HG03060 (cell line): ENCODE data around the gene MTA3.
"Not testable (repeated sequence)": the region's sequence is repeated elsewhere in the genome, so short reads cannot be mapped to it uniquely, and the experiment has no call there.

Experiments
- ATAC-seq: cut with Tn5 transposase; IDR thresholded peaks from one replicate; pipeline ENCODE4 v1.9.1; 2021; ENCODE audit warnings: low read depth, moderate number of reproducible peaks; ENCODE audit not compliant: unreplicated experiment

MTA3 gene

GRCh38 chr2:42604341-42604867 is 36.0 kb downstream of the MTA3 start:
- ATAC-seq, result not testable (repeated sequence)

- not testable (repeated sequence) for ATAC-seq
Measured at GRCh38 chr2:42606166-42606565, 37.7 kb downstream of the MTA3 start.

GRCh38 chr2:42607101-42607637 is 38.7 kb downstream of the MTA3 start:
- no peak for ATAC-seq

- no peak for ATAC-seq
Measured at GRCh38 chr2:42613281-42614064, 45.0 kb downstream of the MTA3 start.

GRCh38 chr2:42614838-42615237 is 46.4 kb downstream of the MTA3 start:
- ATAC-seq, result no peak

GRCh38 chr2:42618116-42618515 is 49.7 kb downstream of the MTA3 start:
- no peak for ATAC-seq

GRCh38 chr2:42618972-42619371 is 50.5 kb downstream of the MTA3 start:
- no peak for ATAC-seq

- ATAC-seq, result not testable (repeated sequence)
Measured at GRCh38 chr2:42621626-42622025, 53.2 kb downstream of the MTA3 start.

- no peak for ATAC-seq
Measured at GRCh38 chr2:42622943-42623676, 54.7 kb downstream of the MTA3 start.

- ATAC-seq, result no peak
Measured at GRCh38 chr2:42624047-42624446, 55.6 kb downstream of the MTA3 start.

- ATAC-seq, result not testable (repeated sequence)
Measured at GRCh38 chr2:42628024-42628423, 59.6 kb downstream of the MTA3 start.

GRCh38 chr2:42636934-42637333 is 68.5 kb downstream of the MTA3 start:
- ATAC-seq, result no peak

GRCh38 chr2:42638080-42638784 is 69.8 kb downstream of the MTA3 start:
- ATAC-seq, result no peak

GRCh38 chr2:42639340-42640077 is 71.1 kb downstream of the MTA3 start:
- no peak for ATAC-seq

- no peak for ATAC-seq
Measured at GRCh38 chr2:42640261-42640660, 71.8 kb downstream of the MTA3 start.

- not testable (repeated sequence) for ATAC-seq
Measured at GRCh38 chr2:42642371-42642770, 73.9 kb downstream of the MTA3 start.

- no peak for ATAC-seq
Measured at GRCh38 chr2:42645551-42645950, 77.1 kb downstream of the MTA3 start.

GRCh38 chr2:42648796-42649195 is 80.4 kb downstream of the MTA3 start:
- no peak for ATAC-seq

GRCh38 chr2:42651057-42651456 is 82.6 kb downstream of the MTA3 start:
- no peak for ATAC-seq

GRCh38 chr2:42652086-42652485 is 83.7 kb downstream of the MTA3 start:
- no peak for ATAC-seq
